GM20431 (cell line): ENCODE data around the gene HOXD1.

Experiments used
- in situ Hi-C: fragments of 300-500 bp; cut with MseI, MboI; formaldehyde crosslinking; loops from one replicate; pipeline ENCODE4 v1.15.0; 2020; ENCODE audit warnings: low sequenced_read_pairs; ENCODE audit not compliant: unreplicated experiment

HOXD1 gene

GRCh38 chr2:176187899-176188773 lies at the start of gene HOXD1:
Gene HOXD1 (plus strand): TSS chr2:176188668. CDS start chr2:176188802, 134 bp downstream.
- in situ Hi-C loops: no loop called here

- in situ Hi-C loops: loop anchor here (25.0 kb wide), 2 partner anchors 423 to 998 kb away; no protein-coding TSS in a partner anchor
Measured at GRCh38 chr2:176138923-176139660, 49.4 kb upstream of the HOXD1 start.

GRCh38 chr2:176139661-176140512 lies 48.6 kb upstream of the HOXD1 start:
- in situ Hi-C loops: loop anchor here (10.0 to 25.0 kb wide), 3 partner anchors 315 to 997 kb away; no protein-coding TSS in a partner anchor

GRCh38 chr2:176140513-176141317 lies 47.8 kb upstream of the HOXD1 start:
- in situ Hi-C loops: loop anchor here (10.0 to 25.0 kb wide), 3 partner anchors 314 to 997 kb away; no protein-coding TSS in a partner anchor

- in situ Hi-C loops: loop anchor here (10.0 to 25.0 kb wide), 3 partner anchors 313 to 995 kb away; no protein-coding TSS in a partner anchor
Measured at GRCh38 chr2:176142281-176142680, 46.2 kb upstream of the HOXD1 start.

GRCh38 chr2:176145085-176145969 lies 43.1 kb upstream of the HOXD1 start:
- in situ Hi-C loops: loop anchor here (10.0 to 25.0 kb wide), 3 partner anchors 309 to 992 kb away; no protein-coding TSS in a partner anchor

GRCh38 chr2:176146101-176146500 lies 42.4 kb upstream of the HOXD1 start:
- in situ Hi-C loops: loop anchor here (10.0 to 25.0 kb wide), 3 partner anchors 309 to 991 kb away; no protein-coding TSS in a partner anchor

- in situ Hi-C loops: loop anchor here (10.0 to 25.0 kb wide), 3 partner anchors 308 to 991 kb away; no protein-coding TSS in a partner anchor
Measured at GRCh38 chr2:176146645-176147044, 41.8 kb upstream of the HOXD1 start.

GRCh38 chr2:176147210-176147799 lies 41.2 kb upstream of the HOXD1 start:
- in situ Hi-C loops: loop anchor here (10.0 to 25.0 kb wide), 3 partner anchors 307 to 990 kb away; no protein-coding TSS in a partner anchor

- in situ Hi-C loops: loop anchor here (10.0 to 25.0 kb wide), 3 partner anchors 307 to 989 kb away; no protein-coding TSS in a partner anchor
Measured at GRCh38 chr2:176147800-176148496, 40.5 kb upstream of the HOXD1 start.

- in situ Hi-C loops: loop anchor here (10.0 to 25.0 kb wide), 3 partner anchors 306 to 988 kb away; no protein-coding TSS in a partner anchor
Measured at GRCh38 chr2:176148751-176149421, 39.6 kb upstream of the HOXD1 start.

GRCh38 chr2:176149481-176149938 lies 39.0 kb upstream of the HOXD1 start:
- in situ Hi-C loops: loop anchor here (10.0 to 25.0 kb wide), 3 partner anchors 305 to 988 kb away; no protein-coding TSS in a partner anchor

GRCh38 chr2:176149939-176150583 lies 38.4 kb upstream of the HOXD1 start:
- in situ Hi-C loops: loop anchor here (10.0 to 25.0 kb wide), 3 partner anchors 305 to 987 kb away; no protein-coding TSS in a partner anchor

- in situ Hi-C loops: no loop called here
Measured at GRCh38 chr2:176150584-176151441, 37.7 kb upstream of the HOXD1 start.
